Measurements from ENCODE around the gene LRRC25.

DNA sequence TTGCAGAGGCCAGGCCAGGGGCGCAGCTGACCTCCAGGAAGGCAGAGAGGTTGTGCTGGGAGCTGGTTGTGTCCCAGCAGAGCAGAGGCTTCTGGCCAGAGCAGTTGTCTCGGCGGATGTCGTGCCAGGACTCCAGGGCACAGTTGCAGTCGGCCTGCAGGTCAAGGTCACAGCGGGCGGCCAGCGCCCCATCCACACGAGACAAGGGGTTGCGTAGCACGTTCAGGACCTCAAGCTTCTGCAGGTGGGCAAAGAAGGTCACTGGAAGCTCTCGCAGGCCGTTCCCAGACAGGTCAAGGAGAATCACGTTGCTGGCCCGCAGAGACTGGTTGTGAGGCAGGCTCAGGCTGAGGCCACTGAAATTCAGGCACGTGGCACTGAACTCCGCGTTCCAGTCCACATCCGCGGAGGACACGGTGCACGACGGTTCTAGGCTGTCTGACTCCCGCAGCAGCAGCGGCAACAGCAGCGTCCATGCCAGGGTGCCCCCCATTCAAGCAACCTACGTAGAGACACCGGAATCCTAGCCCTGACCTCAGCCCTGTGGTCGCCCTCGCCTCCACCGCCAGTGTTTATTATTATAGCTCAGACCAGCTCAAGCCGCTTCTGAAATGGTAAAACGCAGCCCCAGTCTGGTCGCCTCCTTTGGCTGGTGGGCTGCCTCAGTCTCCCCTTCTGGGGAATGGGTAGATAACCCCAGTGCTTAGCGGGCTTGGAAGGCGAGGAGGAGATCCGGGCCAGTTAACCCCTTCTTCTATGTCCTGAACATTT, 766 bp downstream of the LRRC25 start:
- TF ChIP-seq CTCF (IDR thresholded peaks at IDR 0.05) (no peak), POLR2AphosphoS5 (IDR thresholded peaks at IDR 0.05) (no peak)

Measured in upper lobe of left lung (tissue), 4 donors.